HG03139 (cell line): Measurements from ENCODE around the gene PECR.
"Not testable (repeated sequence)": the region's sequence is repeated elsewhere in the genome, so short reads cannot be mapped to it uniquely, and the experiment has no call there.

Source experiments
- ATAC-seq: cut with Tn5 transposase; IDR thresholded peaks from one replicate; pipeline ENCODE4 v1.9.1; 2021; ENCODE audit not compliant: unreplicated experiment

PECR gene

DNA sequence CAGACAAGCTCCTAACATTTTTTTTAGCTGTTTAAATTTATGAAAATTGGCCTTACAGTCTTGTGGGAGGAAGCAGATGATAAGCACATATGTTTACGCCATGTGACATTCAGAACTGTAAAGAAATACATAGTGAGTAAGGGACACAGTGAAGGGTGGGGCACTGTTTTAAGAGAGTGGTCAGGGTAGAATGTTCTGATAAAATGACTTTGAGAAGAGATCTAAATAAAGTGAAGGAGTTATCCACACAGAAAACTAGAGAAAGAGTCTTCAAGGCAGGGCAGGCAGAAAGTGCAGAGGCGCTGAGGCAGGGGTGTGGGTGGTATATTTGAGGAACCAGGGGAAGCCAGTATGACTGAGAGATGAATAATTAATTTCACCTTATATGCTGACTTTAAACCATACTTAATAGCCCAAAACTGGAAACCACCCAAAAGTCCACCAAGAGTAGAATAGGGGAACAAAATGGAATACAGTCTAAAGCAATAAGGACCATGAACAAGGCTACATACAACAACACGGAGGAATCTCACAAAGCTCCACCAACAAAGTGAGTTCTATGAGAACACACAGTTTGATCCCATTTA, 76.8 kb downstream of the PECR start:
- no peak for ATAC-seq

DNA sequence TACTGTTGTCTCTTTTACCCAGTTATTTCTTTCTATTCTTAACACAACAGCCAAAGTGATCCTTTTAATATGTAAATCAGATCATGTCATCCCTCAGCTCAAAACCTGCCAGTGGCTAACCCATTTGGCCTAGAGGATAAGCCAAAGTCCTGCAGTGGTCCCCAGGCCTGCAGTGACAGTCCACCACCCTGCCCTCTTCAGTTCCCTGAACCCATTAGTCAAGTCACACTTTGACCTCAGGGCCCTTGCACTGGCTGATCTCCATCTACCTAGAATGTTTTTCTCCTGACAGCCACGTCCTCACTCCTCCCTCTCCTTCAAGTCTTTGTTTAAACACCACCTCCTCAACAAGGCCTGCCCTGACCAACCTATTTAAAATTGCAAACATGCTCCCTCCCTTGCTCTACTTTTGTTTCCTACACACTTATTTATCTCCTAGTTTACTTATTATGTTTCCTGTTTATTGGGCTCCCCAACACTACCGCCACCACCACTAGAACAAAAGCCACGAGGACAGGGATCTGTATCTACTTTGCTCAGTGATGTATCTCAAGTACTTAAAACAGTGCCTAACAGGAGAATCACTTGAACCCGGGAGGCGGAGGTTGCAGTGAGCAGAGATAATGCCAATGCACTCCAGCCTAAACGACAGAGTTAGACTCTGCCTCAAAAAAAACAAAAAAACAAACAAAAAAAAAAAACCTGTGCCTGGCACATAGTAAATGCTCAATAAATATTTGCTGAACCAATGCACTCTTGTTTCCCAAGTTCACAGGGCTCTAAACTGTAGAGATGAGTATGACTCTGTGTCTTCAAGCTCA, 77.5 kb downstream of the PECR start:
- ATAC-seq, result no peak

DNA sequence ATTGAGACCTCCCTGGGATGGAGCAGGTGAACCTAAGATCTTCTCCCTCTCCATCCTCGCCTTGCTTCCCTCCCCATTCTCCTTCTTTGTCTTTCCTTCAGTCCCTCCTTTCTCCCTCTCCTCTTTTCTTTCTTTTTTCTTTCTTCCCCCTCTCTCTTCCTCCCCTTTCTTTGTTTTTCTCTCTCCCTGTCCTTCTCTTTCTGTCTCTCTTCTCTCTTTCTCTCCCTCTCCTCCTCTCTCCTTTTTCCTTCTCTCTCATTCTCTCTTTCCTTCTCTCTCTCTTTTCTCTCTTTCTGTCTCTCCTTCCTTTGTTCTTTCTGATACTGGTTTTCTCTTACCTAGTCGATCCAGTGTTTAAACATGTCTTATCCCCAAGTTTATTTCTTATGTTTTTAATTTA, 78.9 kb downstream of the PECR start:
- no peak for ATAC-seq

DNA sequence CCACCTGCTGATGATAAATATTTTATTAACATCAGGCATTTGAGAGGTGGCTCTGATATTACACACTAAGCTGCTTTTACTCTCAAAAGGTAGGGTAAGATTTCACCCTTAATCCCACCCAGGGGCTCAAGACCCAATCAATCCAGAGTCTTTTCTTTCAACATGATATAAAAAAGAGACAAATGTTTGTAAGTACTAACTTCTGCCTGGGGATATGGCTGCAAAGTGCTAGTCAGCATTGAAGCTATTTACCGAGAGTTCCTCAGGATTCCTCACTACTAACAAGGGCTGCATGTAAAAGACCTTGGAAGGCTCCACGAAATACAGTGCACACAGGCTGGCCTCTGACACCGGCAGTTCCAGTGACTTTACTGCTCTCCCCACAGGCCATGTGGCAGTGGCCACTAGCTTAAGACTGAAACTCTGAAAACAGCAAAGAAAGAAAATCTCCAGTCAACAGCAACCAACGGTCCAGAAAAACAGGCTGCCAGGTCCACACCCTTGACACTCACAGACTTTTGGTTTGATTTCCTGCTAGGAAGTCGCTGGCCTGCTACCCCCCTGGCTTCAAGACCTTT, 79.4 kb downstream of the PECR start:
- no peak for ATAC-seq

DNA sequence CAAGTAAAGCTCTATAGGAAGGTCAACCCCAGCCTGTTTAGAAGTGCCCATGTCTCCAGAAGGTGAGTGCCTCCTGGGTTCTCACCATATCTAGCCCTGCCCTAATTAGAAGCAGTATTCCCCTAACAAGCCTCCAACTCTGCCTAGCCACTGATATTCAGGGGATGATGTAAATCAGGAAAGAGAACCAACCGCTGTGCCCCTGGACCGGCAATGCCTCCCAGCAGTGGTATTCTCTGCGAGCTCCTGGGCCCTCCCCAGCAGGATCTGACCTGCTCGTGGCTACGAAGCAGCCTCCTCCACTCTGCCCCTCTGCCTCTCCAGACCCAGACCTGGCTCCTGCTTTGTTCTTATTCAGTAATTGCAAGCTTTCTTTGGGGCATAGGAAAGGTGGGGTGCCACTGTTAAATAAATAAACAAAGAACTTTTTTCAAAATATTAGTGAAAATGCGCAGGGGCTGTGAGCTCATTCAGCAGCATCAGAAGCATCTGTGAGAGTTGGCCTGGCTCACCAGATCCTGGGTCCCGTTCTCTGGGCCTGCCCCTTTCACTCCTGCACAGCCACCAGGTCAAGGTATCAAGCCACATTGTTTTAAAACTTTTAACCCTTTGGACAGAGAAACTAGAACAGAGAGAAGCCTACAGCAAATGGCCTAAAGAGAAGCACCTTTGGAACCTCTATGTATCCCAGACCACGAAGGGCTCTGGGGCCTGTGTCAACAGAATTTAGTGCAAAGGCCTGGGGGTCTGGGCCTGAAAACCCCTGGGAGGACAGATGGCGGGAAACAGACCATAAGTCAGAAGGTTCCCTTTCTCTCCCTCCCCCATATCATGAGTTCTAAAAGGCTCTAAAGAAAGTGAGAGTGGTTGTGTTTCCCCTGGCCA, 80.2 kb downstream of the PECR start:
- no peak for ATAC-seq

DNA sequence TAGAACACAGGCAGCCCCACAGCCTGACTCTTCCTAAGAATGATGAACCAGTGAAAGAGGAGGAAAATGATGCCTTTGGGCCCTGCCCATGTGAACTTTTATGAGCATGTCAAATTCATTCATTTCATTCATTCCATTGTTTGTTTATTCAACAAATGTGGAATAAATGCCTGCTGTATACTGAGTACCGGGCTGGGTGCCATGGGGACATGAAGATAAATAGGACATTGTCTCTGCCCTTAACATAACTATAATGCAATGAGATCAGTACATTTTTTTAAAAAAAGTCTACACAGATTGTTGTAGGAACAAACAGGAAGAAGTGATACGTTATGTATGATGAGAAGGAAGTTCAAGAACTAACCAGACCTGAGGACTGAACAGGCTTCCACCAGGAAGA, 83.0 kb downstream of the PECR start:
- ATAC-seq, result no peak

DNA sequence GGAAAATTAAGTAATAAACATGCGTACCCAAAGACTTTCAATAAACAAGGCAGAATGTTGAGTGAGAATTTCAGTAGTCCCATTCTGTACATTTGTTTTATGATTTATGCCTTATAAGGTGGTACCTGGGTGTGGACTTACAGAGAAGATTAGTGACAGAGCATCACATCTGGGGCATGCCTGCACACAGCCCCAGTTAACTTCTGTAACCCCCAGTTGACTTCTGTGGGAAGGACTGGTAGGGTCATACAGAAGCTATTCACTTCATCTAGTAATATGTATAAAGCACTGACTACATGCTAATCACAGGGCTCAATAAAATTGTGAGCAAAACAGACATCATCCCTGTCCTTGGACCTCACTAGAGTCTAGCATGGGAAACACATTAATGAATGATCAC, 84.4 kb downstream of the PECR start:
- no peak for ATAC-seq

DNA sequence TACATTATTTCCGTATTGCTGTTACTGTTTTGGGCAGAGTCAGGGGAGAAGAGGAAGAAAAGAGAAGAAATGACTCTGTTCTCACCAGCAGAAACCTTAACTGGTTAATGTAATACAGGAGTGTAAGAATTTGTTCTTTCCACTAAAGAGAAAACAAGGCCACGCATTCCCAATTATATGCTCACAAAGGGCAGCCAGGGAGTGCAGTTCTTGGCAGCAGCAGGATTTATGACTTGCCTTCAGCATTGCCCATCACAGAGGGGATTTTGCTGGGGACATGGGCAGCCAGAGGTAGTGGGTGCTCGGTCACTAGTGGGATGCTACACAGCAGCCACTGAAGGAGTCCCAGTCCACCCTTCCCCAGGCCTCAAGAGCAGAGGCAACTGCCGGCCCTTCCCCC, 86.7 kb downstream of the PECR start:
- ATAC-seq, result no peak

DNA sequence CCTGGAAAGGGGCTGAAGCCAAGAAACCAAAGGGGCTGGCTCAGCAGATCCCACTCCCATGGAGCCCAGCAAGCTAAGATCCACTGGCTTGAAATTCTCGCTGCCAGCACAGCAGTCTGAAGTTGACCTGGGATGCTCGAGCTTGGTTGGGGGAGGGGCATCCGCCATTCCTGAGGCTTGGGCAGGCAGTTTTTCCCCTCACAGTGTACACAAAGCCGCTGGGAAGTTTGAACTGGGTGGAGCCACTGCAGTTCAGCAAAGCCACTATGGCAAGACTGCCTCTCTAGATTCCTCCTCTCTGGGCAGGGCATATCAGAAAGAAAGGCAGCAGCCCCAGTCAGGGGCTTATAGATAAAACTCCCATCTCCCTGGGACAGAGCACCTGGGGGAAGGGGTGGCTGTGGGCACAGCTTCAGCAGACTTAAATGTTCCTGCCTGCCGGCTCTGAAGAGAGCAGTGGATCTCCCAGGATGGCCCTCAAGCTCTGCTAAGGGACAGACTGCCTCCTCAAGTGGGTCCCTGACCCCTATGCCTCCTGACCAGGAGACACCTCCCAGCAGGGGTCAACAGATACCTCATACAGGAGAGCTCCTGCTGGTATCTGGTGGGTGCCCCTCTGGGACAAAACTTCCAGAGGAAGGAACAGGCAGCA, 92.9 kb downstream of the PECR start:
- not testable (repeated sequence) for ATAC-seq
